ENCODE results near the gene AOPEP.

Gene AOPEP

DNA sequence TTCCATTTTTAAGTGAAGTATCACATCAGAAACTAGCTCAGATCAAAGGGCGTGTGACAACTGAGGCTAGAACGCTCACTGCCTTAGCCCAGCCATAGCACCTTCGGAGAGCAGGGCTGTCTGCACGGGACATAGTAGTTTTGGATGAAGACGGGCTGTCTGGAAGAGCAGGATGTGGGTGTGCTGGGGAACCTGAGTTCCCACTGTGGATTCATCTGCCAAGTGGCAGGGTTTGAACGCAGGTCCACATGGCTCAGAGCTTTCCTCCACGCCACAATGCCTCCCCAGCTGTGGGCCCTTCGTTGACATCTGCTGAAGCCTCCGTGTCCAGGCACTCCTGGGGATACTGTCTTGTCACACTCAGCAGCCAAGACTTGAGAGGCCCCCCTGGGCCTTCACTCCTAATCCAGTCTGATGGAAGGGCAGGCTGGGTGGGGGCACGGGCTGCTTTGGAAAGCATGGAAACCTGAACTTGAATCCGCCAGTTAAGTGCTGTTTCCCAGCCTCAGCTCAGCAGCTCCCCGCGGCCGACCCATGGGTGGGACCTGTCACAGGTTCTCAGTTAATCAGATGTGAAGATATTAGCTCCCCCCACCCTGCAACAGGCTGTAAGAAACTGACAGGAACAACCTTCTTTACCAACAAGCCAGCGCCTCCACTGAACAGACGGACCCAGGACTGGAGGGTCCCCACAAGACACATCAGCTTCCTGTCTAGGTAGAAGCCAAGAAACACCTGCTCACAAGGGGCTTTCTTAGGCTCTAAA is 362.9 kb downstream of the AOPEP start:
- in situ Hi-C loops (cut with MboI; ENCODE audit: low sequenced_read_pairs): no loop called here

DNA sequence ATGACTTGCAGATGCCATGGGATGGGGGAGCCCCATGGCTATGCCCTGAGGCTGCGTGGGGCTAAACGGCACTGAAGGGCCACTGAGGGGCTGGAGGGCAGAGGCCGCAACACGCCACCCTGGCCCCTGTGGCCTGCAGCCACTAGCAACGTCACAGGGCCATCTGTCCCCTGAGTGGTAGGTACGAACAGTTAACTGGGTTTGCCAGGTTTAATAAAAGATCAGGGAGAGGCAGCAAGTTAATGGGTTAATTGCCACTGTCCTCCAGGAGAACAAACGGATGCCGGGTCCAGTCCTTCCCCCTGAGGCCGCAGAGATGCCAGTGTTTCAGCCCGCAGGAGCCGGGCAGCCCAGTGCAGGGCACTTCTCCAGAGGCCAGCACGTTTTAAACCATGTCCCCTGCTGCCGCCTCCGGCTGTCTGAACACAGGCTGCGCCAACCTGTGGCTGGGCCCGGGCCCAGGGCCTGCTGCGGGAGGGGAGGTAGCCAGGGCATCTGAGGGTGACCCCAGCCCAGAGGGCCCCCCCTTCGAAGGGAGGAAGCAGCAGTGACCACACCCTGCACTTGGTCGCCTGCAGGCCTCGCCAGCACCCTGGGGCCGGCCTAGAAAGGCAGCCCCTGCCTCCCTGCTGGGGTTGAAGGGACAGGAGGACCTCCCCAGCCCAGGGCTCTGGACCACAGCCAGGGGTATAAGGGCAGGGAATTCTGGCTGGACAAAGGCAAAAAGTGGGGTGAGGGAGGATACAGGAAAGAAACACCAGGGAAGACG is 363.7 kb downstream of the AOPEP start:
- in situ Hi-C loops (cut with MboI; ENCODE audit: low sequenced_read_pairs): no loop called here

- in situ Hi-C loops (cut with MboI; ENCODE audit: low sequenced_read_pairs): no loop called here
Measured at GRCh38 chr9:95090871-95091577, 364.5 kb downstream of the AOPEP start.

DNA sequence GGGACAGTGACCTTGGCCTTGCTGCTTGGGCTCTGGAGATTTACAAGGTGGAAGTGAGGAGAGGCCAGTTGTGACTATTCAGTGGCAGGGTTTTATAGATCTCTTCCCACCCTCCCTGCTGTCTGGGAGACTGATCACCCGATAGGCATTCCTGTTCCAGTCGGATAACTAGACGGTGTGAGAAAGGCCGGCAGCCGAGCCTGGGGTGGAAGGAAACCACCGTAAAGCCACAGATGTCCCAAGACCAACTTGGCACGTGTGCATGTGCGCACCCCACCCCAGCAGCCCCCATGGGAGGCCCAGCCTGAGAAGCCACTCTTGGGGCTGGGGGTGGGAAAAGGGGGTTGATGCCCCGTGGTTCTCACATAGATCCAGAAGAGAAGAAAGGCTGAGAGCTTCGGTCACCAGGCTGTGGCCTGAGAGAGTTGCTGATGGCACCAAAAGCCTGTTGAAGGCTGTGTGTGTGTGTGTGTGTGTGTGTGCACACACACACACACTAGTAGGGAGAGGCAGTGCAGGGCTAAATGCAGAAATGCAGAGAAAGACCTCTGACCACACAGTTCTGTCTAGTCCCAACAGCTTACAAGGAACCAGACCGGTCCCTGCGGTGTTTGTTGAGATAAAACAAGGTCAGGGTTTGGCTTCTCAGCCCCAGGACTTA is 365.2 kb downstream of the AOPEP start:
- in situ Hi-C loops (cut with MboI; ENCODE audit: low sequenced_read_pairs): no loop called here

GRCh38 chr9:95092262-95093072 is 366.0 kb downstream of the AOPEP start:
- in situ Hi-C loops (cut with MboI; ENCODE audit: low sequenced_read_pairs): no loop called here

GRCh38 chr9:95093586-95093985 is 367.1 kb downstream of the AOPEP start:
- in situ Hi-C loops (cut with MboI; ENCODE audit: low sequenced_read_pairs): no loop called here

GRCh38 chr9:95094002-95094401 is 367.5 kb downstream of the AOPEP start:
- in situ Hi-C loops (cut with MboI; ENCODE audit: low sequenced_read_pairs): no loop called here

- in situ Hi-C loops (cut with MboI; ENCODE audit: low sequenced_read_pairs): no loop called here
Measured at GRCh38 chr9:95095641-95096355, 369.3 kb downstream of the AOPEP start.

DNA sequence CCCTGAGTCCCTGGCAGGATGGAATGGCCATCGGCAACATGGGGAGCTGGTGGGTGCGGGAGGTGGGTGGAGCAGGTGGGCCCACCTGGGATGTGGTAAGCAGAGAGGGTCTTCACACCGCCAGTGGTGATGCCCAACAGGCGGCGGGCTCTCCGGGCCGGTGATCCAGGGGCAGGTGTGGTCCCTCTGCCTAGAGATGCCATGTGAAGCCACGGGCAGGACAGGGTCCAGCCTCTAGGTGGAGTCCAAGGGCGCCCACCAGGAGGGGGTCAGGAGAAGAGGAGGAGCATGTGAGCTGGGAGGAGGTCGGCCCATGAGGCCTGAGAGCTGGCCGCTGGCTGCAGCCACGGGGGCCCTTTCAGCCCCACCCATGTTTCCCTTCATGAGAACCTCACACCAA is 369.9 kb downstream of the AOPEP start:
- in situ Hi-C loops (cut with MboI; ENCODE audit: low sequenced_read_pairs): no loop called here

DNA sequence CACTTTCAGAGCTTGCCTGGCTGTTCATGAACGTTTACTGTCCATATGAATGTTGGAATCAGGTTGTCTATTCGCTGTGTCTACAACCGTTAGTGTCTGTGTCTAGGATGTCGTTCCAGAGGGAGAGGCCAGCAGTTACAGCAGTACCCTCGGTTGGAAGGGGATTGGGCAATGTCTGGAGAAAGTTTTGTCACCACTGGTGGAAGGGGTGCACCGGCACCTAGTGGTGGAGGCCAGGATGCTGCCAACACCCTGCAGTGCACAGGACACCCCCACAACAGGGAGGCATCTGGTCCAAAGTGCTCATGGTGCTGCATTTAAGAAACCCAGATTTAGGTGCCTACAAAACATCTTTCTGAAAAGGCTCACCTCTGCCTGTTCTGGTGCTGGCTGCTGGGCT is 370.3 kb downstream of the AOPEP start:
- in situ Hi-C loops (cut with MboI; ENCODE audit: low sequenced_read_pairs): no loop called here

GRCh38 chr9:95097279-95097678 is 370.8 kb downstream of the AOPEP start:
- in situ Hi-C loops (cut with MboI; ENCODE audit: low sequenced_read_pairs): no loop called here

DNA sequence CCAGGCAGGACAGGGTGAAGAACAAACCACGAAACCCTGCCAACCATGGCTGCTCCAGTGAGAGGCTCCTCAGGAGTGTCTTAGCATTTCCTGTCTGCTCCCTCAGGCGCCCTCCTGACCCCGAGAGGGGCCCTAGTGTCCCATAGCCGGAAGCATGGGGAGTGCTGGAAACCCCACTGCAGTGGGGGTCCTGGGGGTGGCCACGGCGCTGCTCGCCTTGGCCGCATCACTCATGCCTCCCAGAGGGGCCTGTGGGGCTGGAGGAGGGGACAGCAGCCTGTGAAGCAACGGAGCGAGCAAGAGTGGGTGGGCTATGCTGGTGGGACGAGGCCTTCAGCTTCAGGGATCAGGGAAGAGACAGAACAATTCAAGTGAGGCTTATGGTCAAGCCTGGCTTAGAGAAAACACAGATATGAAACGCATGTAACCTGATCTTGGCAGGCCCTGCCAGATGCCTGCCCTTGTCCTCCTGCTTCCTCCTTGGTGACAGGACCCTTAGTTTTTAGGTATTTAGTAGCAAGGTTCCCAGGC is 372.0 kb downstream of the AOPEP start:
- in situ Hi-C loops (cut with MboI; ENCODE audit: low sequenced_read_pairs): no loop called here

GRCh38 chr9:95099321-95100070 is 373.0 kb downstream of the AOPEP start:
- in situ Hi-C loops (cut with MboI; ENCODE audit: low sequenced_read_pairs): no loop called here

DNA sequence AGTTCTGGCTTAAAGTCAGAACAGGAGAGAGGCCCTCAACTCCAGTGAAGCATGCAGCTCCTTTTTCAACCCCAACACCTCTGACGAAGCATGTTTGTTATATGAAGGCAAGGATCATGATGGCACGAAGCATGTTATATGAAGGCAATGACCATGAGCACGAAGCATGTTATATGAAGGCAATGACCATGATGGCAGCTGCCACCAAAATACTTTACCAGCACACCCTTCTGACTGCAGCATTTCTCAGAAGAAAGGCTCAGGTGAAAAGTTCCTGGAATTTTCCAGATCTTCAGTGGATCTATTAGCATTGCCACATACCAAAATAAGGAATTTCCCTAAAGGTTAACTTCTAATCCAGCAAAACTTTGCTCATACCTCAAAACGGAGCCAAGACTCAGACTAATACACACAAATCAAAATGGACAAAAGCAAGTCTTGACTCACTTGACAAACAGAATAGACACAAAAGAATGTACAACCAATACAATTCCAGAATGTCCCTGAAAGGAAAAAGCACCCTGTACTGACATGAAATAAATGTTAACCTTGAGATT is 373.6 kb downstream of the AOPEP start:
- in situ Hi-C loops (cut with MboI; ENCODE audit: low sequenced_read_pairs): no loop called here

GRCh38 chr9:95101326-95101725 is 374.8 kb downstream of the AOPEP start:
- in situ Hi-C loops (cut with MboI; ENCODE audit: low sequenced_read_pairs): no loop called here

GRCh38 chr9:95102001-95102433 is 375.5 kb downstream of the AOPEP start:
- in situ Hi-C loops (cut with MboI; ENCODE audit: low sequenced_read_pairs): no loop called here

DNA sequence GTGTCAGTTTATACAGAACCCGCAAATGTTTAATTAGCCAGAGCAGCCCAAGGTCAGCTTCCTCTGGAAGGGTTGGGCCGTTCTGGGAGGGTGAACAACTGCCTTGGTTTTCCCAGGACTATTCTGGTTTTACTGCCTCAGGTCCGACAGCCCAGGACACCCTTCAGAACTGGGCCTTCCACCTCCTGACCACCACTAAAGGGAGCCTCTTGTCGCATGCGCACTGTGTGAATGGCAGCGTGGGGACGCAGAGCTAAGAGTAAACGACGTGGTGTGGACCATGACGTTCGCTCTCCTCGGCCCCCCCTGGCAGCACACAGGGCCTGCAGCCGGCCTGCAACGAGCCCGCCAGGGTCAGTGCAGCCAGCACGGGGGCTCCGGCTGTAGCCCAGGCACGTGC is 376.1 kb downstream of the AOPEP start:
- in situ Hi-C loops (cut with MboI; ENCODE audit: low sequenced_read_pairs): no loop called here

GRCh38 chr9:95103281-95103771 is 376.8 kb downstream of the AOPEP start:
- in situ Hi-C loops (cut with MboI; ENCODE audit: low sequenced_read_pairs): no loop called here

All from hTERT RPE-1 (cell line).